ENCODE results near the gene ANKDD1A. TPM values are rescaled to one million over a fixed set of nuclear protein-coding genes. Genes with fewer than 3 reads are reported as not detected.

Gene ANKDD1A
- polyA plus RNA-seq, 3 donors: 0.49 to 3.5 (median 0.90) TPM

GRCh38 chr15:64888336-64888735 is 23.4 kb upstream of the ANKDD1A start:
- Histone ChIP-seq H3K4me1 (ENCODE audit: control insufficient read depth in 1 of 2, insufficient read depth in 2 of 2, low read length in 2 of 2) (peaks cover 64 to 68% of the 10 kb centered on the region in 2 donors), H3K36me3 (replicated peaks in 1 of 2; ENCODE audit: control insufficient read depth in 1 of 2, insufficient read depth in 2 of 2, low read length in 2 of 2) (no peaks in the 10 kb centered on the region), H3K27ac (ENCODE audit: low read depth in 1 of 2, low read length in 2 of 2) (no peak overlapping the region), H3K9me3 (replicated peaks in 1 of 2; ENCODE audit: control insufficient read depth in 1 of 2, insufficient read depth in 1 of 2, low read length in 2 of 2) (no peaks in the 10 kb centered on the region), H3K4me2 (replicated peaks; ENCODE audit: extremely low read depth, low read length, poor library complexity, severe bottlenecking) (no peak overlapping the region), H3K4me3 (replicated peaks in 1 of 3; ENCODE audit: low read depth in 2 of 3, low read length in 3 of 3) (no peak overlapping the region), H3K27me3 (ENCODE audit: control insufficient read depth in 2 of 2, insufficient read depth in 2 of 2, low read length in 2 of 2) (no peaks in the 10 kb centered on the region), H3K79me2 (ENCODE audit: insufficient read depth, low read length) (no peaks in the 10 kb centered on the region), H2AFZ (ENCODE audit: insufficient read depth, low read depth, low read length, poor library complexity, severe bottlenecking) (no peak overlapping the region), H3K9ac (ENCODE audit: insufficient read depth, low read length, poor library complexity, severe bottlenecking) (no peak overlapping the region), H4K20me1 (ENCODE audit: insufficient read depth, low read length) (no peaks in the 10 kb centered on the region)
- Mint-ChIP-seq H3K36me3 (peaks cover 14 to 16% of the 10 kb centered on the region in 2 donors), H3K27ac (peak overlapping the region in 3 of 7 donors; percentile 40 to 79 (median 75)), H3K4me1 (peaks cover 59% of the 10 kb centered on the region), H3K27me3 (ENCODE audit: low read depth in 3 of 3) (no peaks in the 10 kb centered on the region), H3K4me3 (no peak overlapping the region), H3K9me3 (no peaks in the 10 kb centered on the region)
- DNase-seq: no peak
- intact Hi-C loops (cut with micrococcal nuclease): no loop called here
- TF ChIP-seq, protein P1, sequence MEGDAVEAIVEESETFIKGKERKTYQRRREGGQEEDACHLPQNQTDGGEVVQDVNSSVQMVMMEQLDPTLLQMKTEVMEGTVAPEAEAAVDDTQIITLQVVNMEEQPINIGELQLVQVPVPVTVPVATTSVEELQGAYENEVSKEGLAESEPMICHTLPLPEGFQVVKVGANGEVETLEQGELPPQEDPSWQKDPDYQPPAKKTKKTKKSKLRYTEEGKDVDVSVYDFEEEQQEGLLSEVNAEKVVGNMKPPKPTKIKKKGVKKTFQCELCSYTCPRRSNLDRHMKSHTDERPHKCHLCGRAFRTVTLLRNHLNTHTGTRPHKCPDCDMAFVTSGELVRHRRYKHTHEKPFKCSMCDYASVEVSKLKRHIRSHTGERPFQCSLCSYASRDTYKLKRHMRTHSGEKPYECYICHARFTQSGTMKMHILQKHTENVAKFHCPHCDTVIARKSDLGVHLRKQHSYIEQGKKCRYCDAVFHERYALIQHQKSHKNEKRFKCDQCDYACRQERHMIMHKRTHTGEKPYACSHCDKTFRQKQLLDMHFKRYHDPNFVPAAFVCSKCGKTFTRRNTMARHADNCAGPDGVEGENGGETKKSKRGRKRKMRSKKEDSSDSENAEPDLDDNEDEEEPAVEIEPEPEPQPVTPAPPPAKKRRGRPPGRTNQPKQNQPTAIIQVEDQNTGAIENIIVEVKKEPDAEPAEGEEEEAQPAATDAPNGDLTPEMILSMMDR (IDR thresholded peaks at IDR 0.05): no peak
- WGBS (ENCODE audit: insufficient coverage): 98% methylated on average over 6 of the region's 6 CpGs

GRCh38 chr15:64891561-64891960 is 20.1 kb upstream of the ANKDD1A start:
- Mint-ChIP-seq H3K9me3 (no peaks in the 10 kb centered on the region), H3K4me1 (peaks cover 59% of the 10 kb centered on the region), H3K36me3 (peaks cover 8 to 14% of the 10 kb centered on the region in 2 donors), H3K27ac (peak overlapping the region; percentile 99 to 100 (median 100)), H3K27me3 (ENCODE audit: low read depth in 3 of 3) (no peaks in the 10 kb centered on the region), H3K4me3 (no peak overlapping the region)
- H3K9me3 ChIP-seq (replicated peaks in 1 of 2; ENCODE audit: control insufficient read depth in 1 of 2, insufficient read depth in 1 of 2, low read length in 2 of 2): no peaks in the 10 kb centered on the region
- H3K27ac ChIP-seq (ENCODE audit: low read depth in 1 of 2, low read length in 2 of 2): peak overlapping the region; percentile 99
- H3K4me2 ChIP-seq (replicated peaks; ENCODE audit: extremely low read depth, low read length, poor library complexity, severe bottlenecking): peak overlapping the region; percentile 77
- intact Hi-C loops (cut with micrococcal nuclease): loop anchor here in 1 of 2 donors (10.0 kb wide), 1 partner anchor 197 kb away; no protein-coding TSS in a partner anchor
- H3K4me3 ChIP-seq (replicated peaks in 1 of 3; ENCODE audit: low read depth in 2 of 3, low read length in 3 of 3): peak overlapping the region in 1 of 3 experiments; percentile 1
- H3K79me2 ChIP-seq (ENCODE audit: insufficient read depth, low read length): no peaks in the 10 kb centered on the region
- no peak overlapping the region for H2AFZ ChIP-seq (ENCODE audit: insufficient read depth, low read depth, low read length, poor library complexity, severe bottlenecking)
- H3K9ac ChIP-seq (ENCODE audit: insufficient read depth, low read length, poor library complexity, severe bottlenecking): no peak overlapping the region
- H3K27me3 ChIP-seq (ENCODE audit: control insufficient read depth in 2 of 2, insufficient read depth in 2 of 2, low read length in 2 of 2): no peaks in the 10 kb centered on the region
- DNase-seq: no peak
- H4K20me1 ChIP-seq (ENCODE audit: insufficient read depth, low read length): no peaks in the 10 kb centered on the region
- H3K36me3 ChIP-seq (replicated peaks in 1 of 2; ENCODE audit: control insufficient read depth in 1 of 2, insufficient read depth in 2 of 2, low read length in 2 of 2): no peaks in the 10 kb centered on the region
- TF ChIP-seq, protein P1 (IDR thresholded peaks at IDR 0.05): no peak
- H3K4me1 ChIP-seq (ENCODE audit: control insufficient read depth in 1 of 2, insufficient read depth in 2 of 2, low read length in 2 of 2): peaks cover 63 to 68% of the 10 kb centered on the region in 2 donors

Data from CD14-positive monocyte (primary cell).